Glomerular visceral epithelial cell (primary cell): ENCODE data around the gene SLC17A2.

Experiments
- DNase-seq: peaks from one replicate; pipeline ENCODE4 v3.0.0-alpha.2; 2016; ENCODE audit errors: extremely low spot score

SLC17A2 gene

GRCh38 chr6:25921525-25922203 is 8.8 kb downstream of the SLC17A2 start:
- DNase-seq = no peak

GRCh38 chr6:25919657-25920056 is 10.8 kb downstream of the SLC17A2 start:
- no peak for DNase-seq

- no peak for DNase-seq
Observed at GRCh38 chr6:25918083-25918683, 12.3 kb downstream of the SLC17A2 start.

GRCh38 chr6:25916789-25917490 is 13.6 kb downstream of the SLC17A2 start:
- no peak for DNase-seq

- no peak for DNase-seq
Observed at GRCh38 chr6:25916330-25916729, 14.2 kb downstream of the SLC17A2 start.

- no peak for DNase-seq
Observed at GRCh38 chr6:25913741-25914140, 16.8 kb downstream of the SLC17A2 start.

DNA sequence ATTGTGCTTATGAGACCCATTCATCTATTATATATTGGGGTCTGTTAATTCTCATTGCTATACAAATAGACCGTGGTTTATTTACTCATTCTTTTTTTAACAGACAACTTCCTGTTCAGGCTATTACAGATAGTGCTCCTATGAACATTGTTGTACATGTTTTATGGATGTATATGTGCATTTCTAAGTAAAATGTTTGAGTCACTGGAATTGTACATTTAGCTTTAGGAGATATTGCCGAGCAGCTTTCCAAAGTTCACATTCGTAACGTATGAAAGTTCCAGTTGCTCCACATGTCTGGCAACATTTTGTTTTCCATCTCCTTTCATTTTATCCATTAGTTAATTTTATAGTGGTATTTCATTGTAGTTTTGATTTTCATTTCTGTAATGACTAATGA is 19.1 kb downstream of the SLC17A2 start:
- DNase-seq = no peak

GRCh38 chr6:25907475-25908014 is 22.9 kb downstream of the SLC17A2 start:
- no peak for DNase-seq

- DNase-seq = no peak
Observed at GRCh38 chr6:25903467-25904099, 26.9 kb downstream of the SLC17A2 start.

DNA sequence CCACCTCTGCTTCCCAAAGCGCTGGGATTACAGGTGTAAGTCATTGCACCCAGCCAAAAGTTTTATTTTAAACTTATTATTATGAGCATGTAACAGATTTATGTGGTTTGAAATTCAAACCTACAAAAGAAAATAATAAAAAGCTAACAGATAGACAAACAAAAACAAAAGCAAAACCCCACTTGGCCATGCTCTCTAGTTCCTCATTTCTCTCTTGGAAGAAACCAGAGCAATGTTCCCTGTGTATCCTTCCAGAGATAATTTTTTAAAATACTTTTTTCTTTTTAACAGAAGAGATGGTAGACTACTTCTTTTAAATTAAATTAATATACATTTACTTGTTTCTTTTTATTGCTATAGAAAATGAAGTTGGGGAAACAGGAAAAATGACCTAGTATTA is 28.4 kb downstream of the SLC17A2 start:
- DNase-seq = no peak

DNA sequence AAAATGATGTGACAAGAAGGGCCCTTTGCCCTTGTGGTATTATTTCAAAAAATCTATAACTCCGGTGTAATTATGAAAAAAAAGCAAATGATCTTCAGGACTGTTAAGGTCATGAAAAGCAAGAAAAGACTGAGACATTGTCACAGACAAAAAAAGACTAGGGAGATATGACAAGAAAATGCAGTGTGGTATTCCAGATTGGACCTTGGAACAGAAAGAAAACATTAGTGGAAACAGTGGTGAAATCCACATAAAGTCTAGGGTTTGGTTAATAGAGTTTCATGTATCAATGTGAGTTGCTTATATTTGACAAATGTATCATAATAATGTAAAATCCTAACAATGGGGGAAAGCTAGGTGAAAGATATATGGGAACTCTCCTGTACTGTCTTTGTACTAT is 29.6 kb downstream of the SLC17A2 start:
- no peak for DNase-seq

- DNase-seq = peak; percentile 76
Observed at GRCh38 chr6:25899580-25900408, 30.7 kb downstream of the SLC17A2 start.

GRCh38 chr6:25899123-25899522 is 31.4 kb downstream of the SLC17A2 start:
- DNase-seq = peak; percentile 84

DNA sequence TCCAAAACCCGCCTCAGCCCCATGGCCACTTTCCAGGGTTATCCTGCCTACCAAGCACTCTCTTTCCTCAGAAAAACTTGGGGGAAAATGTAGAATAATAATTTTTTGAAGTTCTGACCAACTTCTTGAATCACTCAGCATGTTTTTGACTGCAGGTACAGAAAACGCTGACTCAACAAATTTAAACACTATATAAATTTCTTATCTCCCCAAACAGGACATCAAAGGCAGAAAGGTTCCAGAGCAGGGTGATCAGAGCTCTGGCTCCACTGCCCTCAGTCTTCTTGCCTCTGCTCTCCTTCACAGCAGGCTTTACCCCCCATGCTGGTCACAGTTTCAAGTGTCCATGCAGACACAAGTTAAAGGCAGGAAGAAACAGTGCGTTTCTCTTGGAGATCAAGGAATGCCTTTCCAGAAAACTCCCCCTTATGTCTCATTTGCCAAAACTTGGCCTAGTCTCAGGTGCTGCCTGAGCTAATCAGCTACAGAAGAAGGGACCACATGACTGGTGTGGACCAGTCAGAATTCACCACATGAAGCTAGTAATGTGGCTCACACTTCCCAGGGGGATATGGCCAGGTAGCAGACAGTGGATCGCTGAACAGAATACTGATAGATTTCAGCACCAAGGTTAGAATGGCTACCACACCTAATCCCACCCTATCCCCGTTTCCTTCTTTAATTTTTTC is 32.1 kb downstream of the SLC17A2 start:
- no peak for DNase-seq

GRCh38 chr6:25896252-25896651 is 34.2 kb downstream of the SLC17A2 start:
- no peak for DNase-seq

DNA sequence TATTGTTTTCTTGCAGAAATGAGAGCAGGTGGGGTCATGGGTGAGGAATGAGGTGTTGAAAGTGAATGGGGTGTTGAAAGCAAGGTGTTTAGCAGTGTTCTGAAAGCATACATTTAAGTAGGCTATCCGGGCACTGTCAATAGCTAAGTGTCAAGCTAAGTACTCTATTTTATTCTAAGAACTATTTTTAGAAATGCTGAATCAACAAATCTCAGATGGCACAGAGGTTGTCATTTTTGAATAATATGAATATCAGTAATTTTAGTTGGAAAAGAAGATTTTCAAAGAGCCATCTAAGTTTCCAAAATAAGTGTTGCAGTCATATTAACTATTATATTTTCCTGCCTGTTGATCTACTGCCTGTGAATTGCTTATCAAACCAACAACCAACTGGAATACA is 34.7 kb downstream of the SLC17A2 start:
- no peak for DNase-seq

DNA sequence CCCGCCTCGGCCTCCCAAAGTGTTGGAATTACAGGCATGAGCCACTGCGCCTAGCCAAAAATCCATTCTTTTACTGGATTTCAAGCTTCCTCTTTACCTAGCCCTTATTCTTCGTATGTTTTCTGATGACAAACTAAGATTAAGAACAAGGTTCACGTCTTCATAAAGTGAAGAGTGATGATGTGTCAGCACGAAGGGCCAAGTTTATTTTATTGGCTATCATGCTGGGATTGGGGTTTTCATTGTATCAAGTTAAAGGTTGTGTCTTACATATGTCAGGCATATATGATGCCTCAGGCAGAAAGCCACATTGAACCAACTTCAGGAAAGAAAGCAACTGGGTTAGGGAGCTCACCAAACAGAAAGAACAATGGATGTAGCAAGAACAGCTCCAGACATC is 36.7 kb downstream of the SLC17A2 start:
- no peak for DNase-seq

- no peak for DNase-seq
Observed at GRCh38 chr6:25892877-25893276, 37.6 kb downstream of the SLC17A2 start.

GRCh38 chr6:25889877-25890853 is 40.3 kb downstream of the SLC17A2 start:
- DNase-seq = peak; percentile 73

DNA sequence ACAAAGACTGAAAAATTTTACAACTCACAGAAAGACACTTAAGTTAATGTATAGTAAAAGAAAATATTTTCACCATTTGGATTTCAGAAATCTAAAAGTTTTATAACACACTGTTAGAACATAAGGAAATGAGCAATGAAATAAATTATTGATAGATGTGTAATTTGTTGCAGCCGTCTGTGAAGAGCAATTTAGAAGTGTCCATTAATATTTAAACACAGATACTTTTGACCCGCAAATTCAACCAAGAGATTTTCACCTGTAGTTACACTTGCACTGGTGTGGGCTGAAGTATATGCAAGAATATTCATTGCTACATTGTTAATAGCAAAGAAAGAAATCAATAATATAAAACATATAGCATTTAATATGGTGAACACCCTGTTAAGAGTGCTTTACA is 41.9 kb downstream of the SLC17A2 start:
- no peak for DNase-seq
